ENCODE measurements around the gene OR14K1.

- no peak for TF ChIP-seq CTCF (IDR thresholded peaks at IDR 0.05)
- no peak for TF ChIP-seq REST (IDR thresholded peaks at IDR 0.05; ENCODE audit: low read depth, low read length)
- no peak for TF ChIP-seq FOXM1 (IDR thresholded peaks at IDR 0.05; ENCODE audit: low read depth)
- no peak for TF ChIP-seq EP300 (IDR thresholded peaks at IDR 0.05; ENCODE audit: borderline replicate concordance in 1 of 2, low read depth in 1 of 2, low read length in 1 of 2)
- no peak for TF ChIP-seq POLR2AphosphoS5 (IDR thresholded peaks at IDR 0.05; ENCODE audit: low read depth, low read length)
- no peak for TF ChIP-seq TCF12 (IDR thresholded peaks at IDR 0.05)
- no peak for TF ChIP-seq GABPA (IDR thresholded peaks at IDR 0.05; ENCODE audit: low read depth)
- TF ChIP-seq RAD21 (IDR thresholded peaks at IDR 0.05; ENCODE audit: low read length), result no peak
- no peak for TF ChIP-seq RCOR1 (IDR thresholded peaks at IDR 0.05; ENCODE audit: low read length)
- TF ChIP-seq RFX5 (IDR thresholded peaks at IDR 0.05; ENCODE audit: low read length), result no peak
- no peak for TF ChIP-seq MAX (IDR thresholded peaks at IDR 0.05; ENCODE audit: low read depth)
- no peak for TF ChIP-seq JUND (IDR thresholded peaks at IDR 0.05)
- no peak for TF ChIP-seq MXI1 (IDR thresholded peaks at IDR 0.05; ENCODE audit: low read depth, low read length)
Observed at GRCh38 chr1:247747616-247748015, 9.2 kb downstream of the OR14K1 start.
